ENCODE measurements around the gene SPRR3. TPM values are rescaled to one million over a fixed set of nuclear protein-coding genes. Genes with fewer than 3 reads are reported as not detected.

Gene SPRR3
- total RNA-seq, 2 experiments from 2014 or later: not detected

- DNase-seq: no peak
- CTCF ChIA-PET: no interaction called here
- POLR2A ChIA-PET: no interaction called here
- Mint-ChIP-seq H3K27ac (no peak overlapping the region), H3K4me3 (no peak overlapping the region), H3K9me3 (no peaks in the 10 kb centered on the region), H3K27me3 (peaks cover 3% of the 10 kb centered on the region), H3K4me1 (peaks cover 6% of the 10 kb centered on the region), H3K36me3 (ENCODE audit: low read depth) (no peaks in the 10 kb centered on the region)
Measured at GRCh38 chr1:152969036-152969435, 32.5 kb upstream of the SPRR3 start.

DNA sequence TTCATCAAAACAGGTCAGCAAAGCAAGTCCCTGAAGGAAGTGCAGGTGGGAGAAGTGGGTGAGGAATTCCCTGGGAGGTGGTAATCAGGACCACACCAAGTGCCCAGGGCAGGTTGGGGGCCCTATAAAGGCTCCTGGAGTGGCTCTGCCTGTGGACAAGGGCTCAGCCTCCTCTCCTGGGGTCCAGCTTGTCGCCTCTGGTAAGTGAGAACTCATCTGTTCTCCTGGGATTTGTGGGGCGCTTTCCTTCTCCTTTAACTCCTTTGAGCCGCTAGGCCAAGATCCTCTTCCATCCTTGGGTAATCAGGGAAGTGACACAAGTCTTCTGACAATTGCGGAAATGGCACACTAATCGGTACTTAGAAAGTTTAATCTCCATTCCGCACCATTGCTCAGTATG lies 31.1 kb upstream of the SPRR3 start, which contains the start of gene SPRR4:
Gene SPRR4 (plus strand): TSS at position 154 of the 400 bp plus-strand sequence. CDS start 1,243 bp downstream, outside the sequence.
- Mint-ChIP-seq H3K4me1 (peaks cover 6% of the 10 kb centered on the region), H3K36me3 (ENCODE audit: low read depth) (no peaks in the 10 kb centered on the region), H3K4me3 (no peak within 1 kb of the TSS), H3K9me3 (no peaks in the 10 kb centered on the region), H3K27ac (no peak within 1 kb of the TSS), H3K27me3 (peaks cover 2% of the 10 kb centered on the region)
- POLR2A ChIA-PET: no interaction called here
- no peak for DNase-seq
- CTCF ChIA-PET: no interaction called here

DNA sequence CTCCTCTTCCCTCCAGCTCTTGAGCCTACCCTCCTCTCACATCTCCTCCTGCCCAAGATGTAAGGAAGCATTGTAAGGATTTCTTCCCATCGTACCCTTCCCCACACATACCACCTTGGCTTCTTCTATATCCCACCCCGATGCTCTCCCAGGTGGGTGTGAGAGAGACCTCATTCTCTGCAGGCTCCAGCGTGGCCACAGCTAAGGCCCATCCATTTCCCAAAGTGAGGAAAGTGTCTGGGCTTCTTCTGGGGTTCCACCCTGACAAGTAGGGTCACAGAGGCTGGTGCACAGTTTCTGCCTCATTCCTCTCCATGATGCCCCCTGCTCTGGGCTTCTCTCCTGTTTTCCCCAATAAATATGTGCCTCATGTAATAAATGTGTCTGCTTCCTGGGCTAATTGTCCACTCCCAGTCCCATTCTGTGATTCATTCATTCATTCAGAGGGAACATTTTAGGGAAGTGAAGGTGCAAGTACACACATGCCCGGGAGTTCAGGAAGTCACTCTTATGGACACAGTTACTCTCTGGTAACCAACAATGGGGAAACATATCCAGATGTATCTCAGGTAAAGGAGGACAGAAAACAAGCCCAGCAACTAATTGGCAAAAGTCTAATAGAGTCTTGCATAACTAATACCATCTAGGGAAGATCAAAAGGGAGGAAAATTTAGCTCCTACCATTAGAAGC lies 29.2 kb upstream of the SPRR3 start:
- CTCF ChIA-PET: no interaction called here
- no peak overlapping the region for H3K27ac Mint-ChIP-seq
- H3K9me3 Mint-ChIP-seq: no peaks in the 10 kb centered on the region
- H3K27me3 Mint-ChIP-seq: peaks cover 4% of the 10 kb centered on the region
- H3K36me3 Mint-ChIP-seq (ENCODE audit: low read depth): no peaks in the 10 kb centered on the region
- POLR2A ChIA-PET: no interaction called here
- no peak overlapping the region for H3K4me3 Mint-ChIP-seq
- H3K4me1 Mint-ChIP-seq: peaks cover 2% of the 10 kb centered on the region
- DNase-seq: no peak

GRCh38 chr1:152976688-152977087 lies 24.9 kb upstream of the SPRR3 start:
- no peaks in the 10 kb centered on the region for H3K9me3 Mint-ChIP-seq
- H3K4me1 Mint-ChIP-seq: no peaks in the 10 kb centered on the region

DNA sequence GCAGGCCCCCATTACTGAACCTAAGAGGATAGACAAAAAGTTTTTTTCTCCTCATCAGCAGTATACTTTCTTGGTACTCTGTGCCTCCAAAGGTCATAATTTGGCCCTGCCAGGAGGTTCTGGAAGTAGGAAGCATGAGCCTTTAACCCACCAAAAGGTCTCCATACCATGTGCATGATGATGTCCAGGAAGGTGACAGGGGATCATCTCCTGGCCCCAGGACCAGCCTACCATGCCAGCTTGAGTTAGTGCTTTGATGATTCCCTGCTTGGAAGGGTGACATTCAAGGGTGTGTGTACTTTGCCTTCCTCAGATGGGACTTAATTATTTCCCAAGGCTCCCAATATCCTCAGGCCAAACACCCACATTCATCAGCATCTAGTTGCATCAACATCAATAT lies 23.9 kb upstream of the SPRR3 start:
- no peak overlapping the region for H3K4me3 Mint-ChIP-seq
- ChIA-PET POLR2A (no interaction called here), CTCF (no interaction called here)

More at GRCh38 chr1:152976688-152977087, 24.9 kb upstream of the SPRR3 start:
- no peak overlapping the region for H3K27ac Mint-ChIP-seq
- ChIA-PET CTCF (no interaction called here), POLR2A (no interaction called here)
- no peak for DNase-seq
- peaks cover 16% of the 10 kb centered on the region for H3K27me3 Mint-ChIP-seq
- H3K4me3 Mint-ChIP-seq: no peak overlapping the region
- H3K36me3 Mint-ChIP-seq (ENCODE audit: low read depth): no peaks in the 10 kb centered on the region

DNA sequence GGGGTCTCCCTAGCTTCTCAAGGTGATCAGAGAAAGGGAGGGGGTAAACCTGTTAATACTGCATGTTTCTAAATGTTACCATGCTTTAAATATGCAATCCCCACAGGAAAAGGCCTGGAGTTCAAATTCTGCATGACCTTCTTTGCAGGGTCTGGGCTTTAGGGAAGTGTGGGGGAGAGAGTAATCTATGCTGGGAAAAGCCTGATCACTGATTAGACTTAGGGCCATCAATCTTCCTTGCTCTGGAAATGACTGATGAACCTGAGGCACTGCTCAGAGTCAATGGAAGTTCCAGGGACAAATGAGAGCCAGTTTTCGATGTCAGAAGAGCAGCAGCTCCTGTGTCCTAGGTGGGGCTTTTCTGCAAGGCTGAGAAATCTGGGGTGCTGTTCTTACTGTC lies 20.9 kb upstream of the SPRR3 start:
- DNase-seq: no peak
- Mint-ChIP-seq H3K27ac (no peak overlapping the region), H3K9me3 (no peaks in the 10 kb centered on the region), H3K27me3 (peaks cover 23% of the 10 kb centered on the region), H3K4me1 (no peaks in the 10 kb centered on the region), H3K4me3 (no peak overlapping the region), H3K36me3 (ENCODE audit: low read depth) (no peaks in the 10 kb centered on the region)
- CTCF ChIA-PET: no interaction called here
- POLR2A ChIA-PET: no interaction called here

More for the DNA sequence above, 23.9 kb upstream of the SPRR3 start:
- H3K27ac Mint-ChIP-seq: no peak overlapping the region
- no peak for DNase-seq
- H3K27me3 Mint-ChIP-seq: peaks cover 16% of the 10 kb centered on the region
- no peaks in the 10 kb centered on the region for H3K9me3 Mint-ChIP-seq
- no peaks in the 10 kb centered on the region for H3K4me1 Mint-ChIP-seq
- no peaks in the 10 kb centered on the region for H3K36me3 Mint-ChIP-seq (ENCODE audit: low read depth)

- H3K4me1 Mint-ChIP-seq: no peaks in the 10 kb centered on the region
- H3K27me3 Mint-ChIP-seq: peaks cover 26% of the 10 kb centered on the region
Measured at GRCh38 chr1:152981146-152981871, 20.2 kb upstream of the SPRR3 start.

GRCh38 chr1:152982076-152982475 lies 19.5 kb upstream of the SPRR3 start:
- Mint-ChIP-seq H3K27me3 (peaks cover 25% of the 10 kb centered on the region), H3K4me1 (no peaks in the 10 kb centered on the region), H3K4me3 (no peak overlapping the region), H3K27ac (no peak overlapping the region), H3K36me3 (ENCODE audit: low read depth) (no peaks in the 10 kb centered on the region), H3K9me3 (no peaks in the 10 kb centered on the region)
- CTCF ChIA-PET: no interaction called here
- no peak for DNase-seq
- POLR2A ChIA-PET: no interaction called here

More at GRCh38 chr1:152981146-152981871, 20.2 kb upstream of the SPRR3 start:
- no peak for DNase-seq
- ChIA-PET POLR2A (no interaction called here), CTCF (no interaction called here)
- Mint-ChIP-seq H3K36me3 (ENCODE audit: low read depth) (no peaks in the 10 kb centered on the region), H3K27ac (no peak overlapping the region), H3K9me3 (no peaks in the 10 kb centered on the region), H3K4me3 (no peak overlapping the region)

- no peak overlapping the region for H3K4me3 Mint-ChIP-seq
- CTCF ChIA-PET: no interaction called here
- DNase-seq: no peak
- no peaks in the 10 kb centered on the region for H3K4me1 Mint-ChIP-seq
- H3K27me3 Mint-ChIP-seq: peaks cover 33% of the 10 kb centered on the region
- H3K36me3 Mint-ChIP-seq (ENCODE audit: low read depth): no peaks in the 10 kb centered on the region
- H3K27ac Mint-ChIP-seq: no peak overlapping the region
- POLR2A ChIA-PET: no interaction called here
- no peaks in the 10 kb centered on the region for H3K9me3 Mint-ChIP-seq
Measured at GRCh38 chr1:152983234-152983633, 18.3 kb upstream of the SPRR3 start.

DNA sequence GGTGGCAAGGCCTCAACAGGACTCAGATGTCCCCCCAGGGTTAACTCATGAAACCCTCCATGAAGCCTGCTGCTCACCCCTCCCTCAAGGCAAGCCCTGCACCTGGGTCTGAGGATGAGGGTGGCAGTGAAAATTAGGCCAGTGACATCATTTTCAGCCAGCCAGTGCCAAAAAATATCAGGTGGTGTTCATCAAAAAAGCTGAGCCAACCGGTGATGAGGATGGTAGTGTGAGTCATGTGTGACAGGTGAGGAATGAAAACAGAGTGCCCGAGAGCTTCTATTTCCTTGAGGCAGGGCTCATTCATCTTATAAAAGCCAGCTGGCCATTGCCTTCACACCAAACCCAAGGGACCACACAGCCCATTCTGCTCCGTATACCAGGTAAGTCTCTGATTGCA lies 17.8 kb upstream of the SPRR3 start, which contains the start of gene SPRR1A:
Gene SPRR1A (plus strand): TSS at position 339 of the 400 bp plus-strand sequence. CDS start 1,150 bp downstream, outside the sequence.
- H3K27ac Mint-ChIP-seq: no peak within 1 kb of the TSS
- no peak within 1 kb of the TSS for H3K4me3 Mint-ChIP-seq
- no peak for DNase-seq
- no peaks in the 10 kb centered on the region for H3K36me3 Mint-ChIP-seq (ENCODE audit: low read depth)
- H3K4me1 Mint-ChIP-seq: no peaks in the 10 kb centered on the region
- CTCF ChIA-PET: no interaction called here
- no peaks in the 10 kb centered on the region for H3K9me3 Mint-ChIP-seq
- POLR2A ChIA-PET: no interaction called here
- H3K27me3 Mint-ChIP-seq: peaks cover 35% of the 10 kb centered on the region

GRCh38 chr1:152986578-152986977 lies 15.0 kb upstream of the SPRR3 start:
- peaks cover 36% of the 10 kb centered on the region for H3K27me3 Mint-ChIP-seq
- H3K36me3 Mint-ChIP-seq (ENCODE audit: low read depth): no peaks in the 10 kb centered on the region
- ChIA-PET CTCF (no interaction called here), POLR2A (no interaction called here)
- no peak overlapping the region for H3K27ac Mint-ChIP-seq
- no peaks in the 10 kb centered on the region for H3K9me3 Mint-ChIP-seq
- no peak overlapping the region for H3K4me3 Mint-ChIP-seq
- no peaks in the 10 kb centered on the region for H3K4me1 Mint-ChIP-seq
- DNase-seq: no peak

DNA sequence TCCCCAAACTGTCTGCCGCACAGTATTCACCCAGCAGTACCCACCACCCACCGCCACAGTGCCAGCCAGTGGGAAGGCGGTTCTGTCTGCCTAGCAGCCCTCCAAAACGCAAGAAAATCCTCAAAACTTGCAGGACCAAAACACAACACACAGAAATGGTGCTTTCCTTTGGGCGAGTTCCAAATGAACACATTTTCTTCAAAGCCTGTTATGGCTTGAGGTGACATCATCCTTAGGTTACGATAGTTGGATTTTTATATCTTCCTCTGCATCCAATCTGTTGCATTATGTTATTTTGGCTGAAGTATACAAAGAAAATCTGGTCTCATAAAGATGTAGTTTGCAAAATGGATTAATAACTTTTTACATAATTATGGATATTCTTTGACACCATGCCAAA lies 8.4 kb upstream of the SPRR3 start:
- CTCF ChIA-PET: no interaction called here

DNA sequence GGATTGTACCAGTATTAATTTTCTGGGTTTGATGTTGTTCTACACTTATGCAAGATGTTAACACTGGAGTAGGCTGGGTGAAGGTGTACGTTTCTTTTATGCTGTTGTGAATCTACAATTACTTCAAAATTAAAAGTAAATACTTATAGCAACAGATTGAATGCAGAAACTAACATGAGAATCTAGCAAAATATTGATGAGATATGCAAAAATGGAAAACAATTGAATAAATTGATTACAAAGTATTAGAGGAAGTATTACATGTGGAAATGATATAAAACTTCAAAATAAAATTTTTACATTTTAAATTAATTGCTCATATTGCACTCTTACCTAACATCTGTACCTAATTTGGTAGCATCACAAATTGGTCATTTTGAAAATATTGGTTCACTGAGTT lies 5.7 kb upstream of the SPRR3 start:
- no peak overlapping the region for H3K4me3 Mint-ChIP-seq
- DNase-seq: no peak
- peaks cover 21% of the 10 kb centered on the region for H3K27me3 Mint-ChIP-seq
- CTCF ChIA-PET: no interaction called here
- H3K4me1 Mint-ChIP-seq: no peaks in the 10 kb centered on the region
- no peaks in the 10 kb centered on the region for H3K9me3 Mint-ChIP-seq
- H3K27ac Mint-ChIP-seq: no peak overlapping the region
- POLR2A ChIA-PET: no interaction called here
- H3K36me3 Mint-ChIP-seq (ENCODE audit: low read depth): no peaks in the 10 kb centered on the region

More for the DNA sequence above, 8.4 kb upstream of the SPRR3 start:
- H3K36me3 Mint-ChIP-seq (ENCODE audit: low read depth): no peaks in the 10 kb centered on the region
- no peaks in the 10 kb centered on the region for H3K9me3 Mint-ChIP-seq
- no peak for DNase-seq
- H3K4me1 Mint-ChIP-seq: no peaks in the 10 kb centered on the region
- H3K27ac Mint-ChIP-seq: no peak overlapping the region
- H3K27me3 Mint-ChIP-seq: peaks cover 29% of the 10 kb centered on the region
- POLR2A ChIA-PET: no interaction called here
- H3K4me3 Mint-ChIP-seq: no peak overlapping the region

All from activated CD4-positive, alpha-beta T cell treated with anti-CD3 and anti-CD28 coated beads, Interleukin-2, amount 10 ng/mL, durations not matched to agents 7 days and 5 days (primary cell).